Suprapubic skin (tissue), 4 donors: Measurements from ENCODE around the gene BCAS1. TPM values are rescaled to one million over a fixed set of nuclear protein-coding genes. Genes with fewer than 3 reads are reported as not detected.

Experiments used
- total RNA-seq, 4 donors: library from RNA; depleted of rRNA; stranded (reverse); fragments of >200 nt; gene quantifications; one replicate each; pipeline ENCODE4 v1.1.0, GENCODE V29; 2016

BCAS1 gene
- total RNA-seq, 4 donors from 2014 or later = 1.7 to 3.4 (median 2.1) TPM

Other genes starting within 250 kb of the BCAS1 start
- gene CYP24A1, start 103.4 kb upstream of the BCAS1 start, total RNA-seq = 1 to 10 TPM in 3 of 4 donors, not detected in 1; 1.0 to 2.5 (median 1.5) TPM
- gene PFDN4, start 137.5 kb upstream of the BCAS1 start, total RNA-seq = 10 to 100 TPM; 33.2 to 48.7 (median 42.0) TPM